Activated CD4-positive, alpha-beta T cell treated with anti-CD3 and anti-CD28 coated beads for 36 hours (primary cell): ENCODE data around the gene VSIG10L2. TPM values are rescaled to one million over a fixed set of nuclear protein-coding genes. Genes with fewer than 3 reads are reported as not detected.
"Not testable (repeated sequence)": the region's sequence is repeated elsewhere in the genome, so short reads cannot be mapped to it uniquely, and the experiment has no call there.

ENCODE experiments used
- ATAC-seq: fragments of 200-7000 bp; cut with Tn5 transposase; one replicate; pipeline ENCODE4 v1.10.0; 2021; ENCODE audit warnings: mild to moderate bottlenecking, moderate library complexity
- CTCF ChIA-PET: fragments of 350-600 bp; sonication (Branson Sonifier 250); formaldehyde crosslinking; loops from one replicate; lab custom pipeline; 2021; ENCODE audit warnings: antibody characterized with exemption; lab: Charles Lee
- POLR2A ChIA-PET: fragments of 350-600 bp; sonication (Branson Sonifier 250); formaldehyde crosslinking; loops from one replicate; lab custom pipeline; 2021; ENCODE audit warnings: antibody characterized with exemption, inconsistent platforms; lab: Charles Lee
- DNase-seq: peaks from one replicate; pipeline ENCODE4 v3.0.0-alpha.2; 2020
- H3K27ac Mint-ChIP-seq: one replicate; pipeline ENCODE4 v1.8.0; 2021; ENCODE audit warnings: mixed read lengths
- H3K27me3 Mint-ChIP-seq: one replicate; pipeline ENCODE4 v1.8.0; 2021; ENCODE audit warnings: mixed read lengths
- H3K36me3 Mint-ChIP-seq: one replicate; pipeline ENCODE4 v1.8.0; 2021; ENCODE audit warnings: low read depth, mixed read lengths
- H3K4me1 Mint-ChIP-seq: one replicate; pipeline ENCODE4 v1.8.0; 2021; ENCODE audit warnings: mixed read lengths
- H3K4me3 Mint-ChIP-seq: one replicate; pipeline ENCODE4 v1.8.0; 2021; ENCODE audit warnings: mild to moderate bottlenecking, moderate library complexity, mixed read lengths
- H3K9me3 Mint-ChIP-seq: one replicate; pipeline ENCODE4 v1.8.0; 2021; ENCODE audit warnings: low read depth, mixed read lengths
- intact Hi-C, 2 experiments: fragments of 100-400 bp; cut with DNase I in 1 of 2; cut with micrococcal nuclease in 1 of 2; formaldehyde crosslinking; loops; one replicate each; pipeline versions ENCODE4 v1.14.2 to v1.15.1; 2022 to 2024; cut with DNase I, micrococcal nuclease
- total RNA-seq, 2 experiments: library from RNA; stranded (reverse); gene quantifications; one replicate each; pipeline ENCODE4 v1.2.3, GENCODE V29; 2021

Gene VSIG10L2
- total RNA-seq, 2 experiments from 2014 or later: not detected

GRCh38 chr11:125976156-125976555 lies 30.3 kb downstream of the VSIG10L2 start:
- CTCF ChIA-PET: interaction anchor here (0.9 kb wide), 1 partner anchor 27 kb away, joined by 3 read pairs; no protein-coding TSS in a partner anchor
- intact Hi-C loops: no loop called here
- H3K27ac Mint-ChIP-seq: no peak overlapping the region
- H3K9me3 Mint-ChIP-seq: no peaks in the 10 kb centered on the region
- no peak for DNase-seq
- no peak overlapping the region for H3K4me3 Mint-ChIP-seq
- no peaks in the 10 kb centered on the region for H3K27me3 Mint-ChIP-seq
- no peaks in the 10 kb centered on the region for H3K4me1 Mint-ChIP-seq
- ATAC-seq: no peak
- POLR2A ChIA-PET: no interaction called here
- H3K36me3 Mint-ChIP-seq: no peaks in the 10 kb centered on the region

- Mint-ChIP-seq H3K36me3 (no peaks in the 10 kb centered on the region), H3K27me3 (no peaks in the 10 kb centered on the region), H3K4me1 (no peaks in the 10 kb centered on the region), H3K9me3 (no peaks in the 10 kb centered on the region), H3K4me3 (no peak overlapping the region), H3K27ac (no peak overlapping the region)
- ChIA-PET CTCF (interaction anchor here (0.7 to 0.8 kb wide), 3 partner anchors 21 to 251 kb away, joined by 3 read pairs; no protein-coding TSS in a partner anchor), POLR2A (no interaction called here)
- intact Hi-C loops: no loop called here
- ATAC-seq (no peak), DNase-seq (no peak)
These were observed 31.5 kb downstream of the VSIG10L2 start for GRCh38 chr11:125977333-125977732.

GRCh38 chr11:125978181-125978716 lies 32.4 kb downstream of the VSIG10L2 start:
- Mint-ChIP-seq H3K36me3 (no peaks in the 10 kb centered on the region), H3K27ac (no peak overlapping the region), H3K4me1 (no peaks in the 10 kb centered on the region), H3K27me3 (no peaks in the 10 kb centered on the region), H3K4me3 (no peak overlapping the region), H3K9me3 (no peaks in the 10 kb centered on the region)
- ChIA-PET POLR2A (no interaction called here), CTCF (interaction anchor here (0.7 kb wide), 2 partner anchors 83 to 250 kb away, joined by 3 read pairs; no protein-coding TSS in a partner anchor)
- DNase-seq (no peak), ATAC-seq (no peak)
- intact Hi-C loops: no loop called here

GRCh38 chr11:125978778-125979407 lies 33.0 kb downstream of the VSIG10L2 start:
- Mint-ChIP-seq H3K27me3 (no peaks in the 10 kb centered on the region), H3K36me3 (no peaks in the 10 kb centered on the region), H3K9me3 (no peaks in the 10 kb centered on the region), H3K4me1 (no peaks in the 10 kb centered on the region), H3K27ac (no peak overlapping the region), H3K4me3 (no peak overlapping the region)
- DNase-seq: no peak
- CTCF ChIA-PET: no interaction called here
- intact Hi-C loops: no loop called here
- POLR2A ChIA-PET: no interaction called here
- no peak for ATAC-seq

GRCh38 chr11:125979511-125979910 lies 33.7 kb downstream of the VSIG10L2 start:
- no peaks in the 10 kb centered on the region for H3K36me3 Mint-ChIP-seq
- ChIA-PET CTCF (no interaction called here), POLR2A (no interaction called here)
- no peak for ATAC-seq
- H3K4me1 Mint-ChIP-seq: no peaks in the 10 kb centered on the region
- H3K27me3 Mint-ChIP-seq: no peaks in the 10 kb centered on the region
- H3K9me3 Mint-ChIP-seq: no peaks in the 10 kb centered on the region
- H3K27ac Mint-ChIP-seq: no peak overlapping the region
- intact Hi-C loops: no loop called here
- no peak for DNase-seq
- no peak overlapping the region for H3K4me3 Mint-ChIP-seq

- ATAC-seq: no peak
- no peaks in the 10 kb centered on the region for H3K36me3 Mint-ChIP-seq
- no peak overlapping the region for H3K27ac Mint-ChIP-seq
- ChIA-PET CTCF (no interaction called here), POLR2A (no interaction called here)
- intact Hi-C loops: no loop called here
- H3K9me3 Mint-ChIP-seq: no peaks in the 10 kb centered on the region
- no peak overlapping the region for H3K4me3 Mint-ChIP-seq
- H3K27me3 Mint-ChIP-seq: no peaks in the 10 kb centered on the region
- no peak for DNase-seq
- no peaks in the 10 kb centered on the region for H3K4me1 Mint-ChIP-seq
These were observed 34.6 kb downstream of the VSIG10L2 start for GRCh38 chr11:125980436-125980835.

GRCh38 chr11:125982348-125982730 lies 36.5 kb downstream of the VSIG10L2 start:
- peaks cover 1% of the 10 kb centered on the region for H3K9me3 Mint-ChIP-seq
- H3K27me3 Mint-ChIP-seq: no peaks in the 10 kb centered on the region
- ChIA-PET CTCF (no interaction called here), POLR2A (no interaction called here)
- H3K27ac Mint-ChIP-seq: no peak overlapping the region
- H3K4me1 Mint-ChIP-seq: no peaks in the 10 kb centered on the region
- ATAC-seq: no peak
- H3K36me3 Mint-ChIP-seq: no peaks in the 10 kb centered on the region
- no peak overlapping the region for H3K4me3 Mint-ChIP-seq
- no peak for DNase-seq
- intact Hi-C loops: no loop called here

GRCh38 chr11:125985956-125986355 lies 40.1 kb downstream of the VSIG10L2 start:
- H3K36me3 Mint-ChIP-seq, H3K27ac Mint-ChIP-seq, H3K27me3 Mint-ChIP-seq, DNase-seq, H3K4me3 Mint-ChIP-seq, intact Hi-C loops, POLR2A ChIA-PET, H3K9me3 Mint-ChIP-seq, ATAC-seq: not testable (repeated sequence)
- H3K4me1 Mint-ChIP-seq: peaks cover 10% of the 10 kb centered on the region
- CTCF ChIA-PET: interaction anchor here (0.8 kb wide), 1 partner anchor 48 kb away, joined by 3 read pairs; no protein-coding TSS in a partner anchor

GRCh38 chr11:125987066-125987641 lies 41.3 kb downstream of the VSIG10L2 start:
- Mint-ChIP-seq H3K36me3 (peaks cover 2% of the 10 kb centered on the region), H3K27ac (no peak overlapping the region), H3K4me3 (no peak overlapping the region), H3K27me3 (no peaks in the 10 kb centered on the region), H3K4me1 (peaks cover 10% of the 10 kb centered on the region), H3K9me3 (peaks cover 1% of the 10 kb centered on the region)
- intact Hi-C loops: no loop called here
- CTCF ChIA-PET: no interaction called here
- DNase-seq (no peak), ATAC-seq (no peak)
- POLR2A ChIA-PET: no interaction called here

GRCh38 chr11:125990244-125990643 lies 44.4 kb downstream of the VSIG10L2 start:
- no peak overlapping the region for H3K4me3 Mint-ChIP-seq

GRCh38 chr11:125992893-125993292 lies 47.0 kb downstream of the VSIG10L2 start:
- intact Hi-C loops: no loop called here
- H3K36me3 Mint-ChIP-seq: peaks cover 2% of the 10 kb centered on the region
- no peak overlapping the region for H3K27ac Mint-ChIP-seq
- peaks cover 20% of the 10 kb centered on the region for H3K4me1 Mint-ChIP-seq
- no peak overlapping the region for H3K4me3 Mint-ChIP-seq
- H3K9me3 Mint-ChIP-seq: no peaks in the 10 kb centered on the region
- H3K27me3 Mint-ChIP-seq: no peaks in the 10 kb centered on the region
- DNase-seq (no peak), ATAC-seq (no peak)
- CTCF ChIA-PET: no interaction called here
- POLR2A ChIA-PET: no interaction called here

More at GRCh38 chr11:125990244-125990643, 44.4 kb downstream of the VSIG10L2 start:
- Mint-ChIP-seq H3K27ac (no peak overlapping the region), H3K27me3 (no peaks in the 10 kb centered on the region), H3K4me1 (peaks cover 13% of the 10 kb centered on the region), H3K9me3 (peaks cover 1% of the 10 kb centered on the region), H3K36me3 (peaks cover 2% of the 10 kb centered on the region)
- DNase-seq: peak; percentile 59
- CTCF ChIA-PET: no interaction called here
- peak; percentile 49 for ATAC-seq
- POLR2A ChIA-PET: no interaction called here
- intact Hi-C loops: no loop called here

- Mint-ChIP-seq H3K27ac (no peak overlapping the region), H3K36me3 (peaks cover under 1% of the 10 kb centered on the region), H3K27me3 (no peaks in the 10 kb centered on the region), H3K4me3 (no peak overlapping the region), H3K9me3 (no peaks in the 10 kb centered on the region), H3K4me1 (peaks cover 20% of the 10 kb centered on the region)
- DNase-seq (no peak), ATAC-seq (no peak)
- POLR2A ChIA-PET: no interaction called here
- intact Hi-C loops: no loop called here
- CTCF ChIA-PET: no interaction called here
These were observed 48.7 kb downstream of the VSIG10L2 start for GRCh38 chr11:125994509-125994908.
